GM13977 (cell line): Measurements from ENCODE around the gene SHROOM3.

Experiments
- DNase-seq: peaks from one replicate; pipeline ENCODE4 v3.0.0; 2012; ENCODE audit warnings: low spot score
- CTCF ChIP-seq: IDR thresholded peaks from 2 replicates; pipeline ENCODE4 v1.5.1; 2012; ENCODE audit warnings: mild to moderate bottlenecking, control low read depth; ENCODE audit not compliant: insufficient read depth; ENCODE audit errors: extremely low read depth, missing control alignments
- in situ Hi-C: fragments of 300-500 bp; cut with MboI; formaldehyde crosslinking; loops from one replicate; pipeline ENCODE4 v1.12.0; 2022; ENCODE audit warnings: low sequenced_read_pairs, low pct_unique_long_range_greater_than_20kb, mixed read lengths, inconsistent platforms; ENCODE audit not compliant: unreplicated experiment

The SHROOM3 gene

GRCh38 chr4:76515975-76516843 is 81.2 kb downstream of the SHROOM3 start:
- TF ChIP-seq CTCF = no peak
- in situ Hi-C loops = loop anchor here (25.0 kb wide), 2 partner anchors 521 to 696 kb away; no protein-coding TSS in a partner anchor
- DNase-seq = peak; percentile 54

- no peak for TF ChIP-seq CTCF
- in situ Hi-C loops = loop anchor here (25.0 kb wide), 2 partner anchors 519 to 694 kb away; no protein-coding TSS in a partner anchor
- DNase-seq = no peak
Measured at GRCh38 chr4:76518241-76518640, 83.2 kb downstream of the SHROOM3 start.

GRCh38 chr4:76523593-76523992 is 88.6 kb downstream of the SHROOM3 start:
- in situ Hi-C loops = loop anchor here (25.0 kb wide), 2 partner anchors 514 to 689 kb away; no protein-coding TSS in a partner anchor
- no peak for DNase-seq
- no peak for TF ChIP-seq CTCF

DNA sequence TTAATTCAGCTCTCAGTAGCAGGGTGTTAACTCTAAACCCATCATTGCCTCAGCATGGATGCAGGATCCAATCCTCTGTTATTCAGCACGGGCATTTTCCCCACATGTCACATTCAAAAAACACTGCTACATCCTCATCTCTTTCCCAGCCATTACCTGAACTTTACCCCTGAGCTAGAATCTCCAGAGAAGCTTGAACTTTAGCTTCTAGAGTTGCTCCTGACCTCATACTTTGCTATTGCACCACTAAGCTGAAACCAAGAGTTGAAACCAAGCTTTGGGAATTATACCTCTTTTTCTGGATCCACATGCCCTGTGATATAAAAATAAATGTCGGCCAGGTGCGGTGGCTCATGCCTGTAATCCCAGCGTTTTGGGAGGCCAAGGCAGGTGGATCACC is 90.7 kb downstream of the SHROOM3 start:
- in situ Hi-C loops = no loop called here
- no peak for TF ChIP-seq CTCF
- no peak for DNase-seq

DNA sequence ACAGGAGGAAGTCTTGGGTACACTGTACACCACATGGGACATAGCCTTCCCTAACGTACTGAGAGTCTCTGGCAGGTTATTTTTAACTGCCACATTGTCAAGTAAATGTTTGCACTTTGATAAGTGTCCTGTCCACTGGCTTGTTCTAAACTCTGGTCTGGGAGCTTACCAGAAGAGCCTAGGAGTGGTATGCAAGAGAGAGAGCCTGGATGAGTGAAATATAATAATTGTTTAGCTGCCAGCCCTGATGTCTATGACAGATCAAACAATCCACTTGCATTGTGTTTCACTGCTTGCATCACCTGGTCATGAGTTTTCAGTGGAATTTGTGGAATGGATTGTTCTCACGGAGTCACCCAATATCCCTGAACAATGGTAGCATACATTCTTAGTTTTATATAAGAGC is 91.6 kb downstream of the SHROOM3 start:
- in situ Hi-C loops = no loop called here
- TF ChIP-seq CTCF = no peak
- no peak for DNase-seq

- DNase-seq = no peak
- no peak for TF ChIP-seq CTCF
- in situ Hi-C loops = no loop called here
Measured at GRCh38 chr4:76527666-76528065, 92.6 kb downstream of the SHROOM3 start.
